HG02885 (cell line): ENCODE measurements around the gene SLC9A6.
A peak's percentile ranks its signal among the peaks of the same experiment; 100 is the strongest.
"Not testable (repeated sequence)": the region's sequence is repeated elsewhere in the genome, so short reads cannot be mapped to it uniquely, and the experiment has no call there.

Experiments
- ATAC-seq: cut with Tn5 transposase; IDR thresholded peaks from one replicate; pipeline ENCODE4 v1.9.1; 2021; ENCODE audit warnings: mild to moderate bottlenecking; ENCODE audit not compliant: unreplicated experiment, poor library complexity

Gene SLC9A6

GRCh38 chrX:136028383-136028984 lies 43.2 kb downstream of the SLC9A6 start:
- ATAC-seq: peak; percentile 76

GRCh38 chrX:136029766-136030165 lies 44.5 kb downstream of the SLC9A6 start:
- ATAC-seq: no peak

- ATAC-seq: no peak
Observed at GRCh38 chrX:136030303-136031191, 45.3 kb downstream of the SLC9A6 start.

- no peak for ATAC-seq
Observed at GRCh38 chrX:136031626-136032025, 46.4 kb downstream of the SLC9A6 start.

- ATAC-seq: no peak
Observed at GRCh38 chrX:136032370-136032769, 47.1 kb downstream of the SLC9A6 start.

- ATAC-seq: no peak
Observed at GRCh38 chrX:136034668-136035067, 49.4 kb downstream of the SLC9A6 start.

- ATAC-seq: no peak
Observed at GRCh38 chrX:136035663-136036062, 50.4 kb downstream of the SLC9A6 start.

GRCh38 chrX:136039485-136039884 lies 54.2 kb downstream of the SLC9A6 start:
- no peak for ATAC-seq

- no peak for ATAC-seq
Observed at GRCh38 chrX:136039968-136040367, 54.7 kb downstream of the SLC9A6 start.

- no peak for ATAC-seq
Observed at GRCh38 chrX:136041254-136041812, 56.1 kb downstream of the SLC9A6 start.

- ATAC-seq: no peak
Observed at GRCh38 chrX:136045008-136045407, 59.8 kb downstream of the SLC9A6 start.

GRCh38 chrX:136046295-136047015 lies 61.2 kb downstream of the SLC9A6 start:
- ATAC-seq: no peak

- ATAC-seq: no peak
Observed at GRCh38 chrX:136047016-136047642, 61.9 kb downstream of the SLC9A6 start.

GRCh38 chrX:136047969-136048368 lies 62.7 kb downstream of the SLC9A6 start:
- no peak for ATAC-seq

GRCh38 chrX:136048446-136048845 lies 63.2 kb downstream of the SLC9A6 start:
- no peak for ATAC-seq

- ATAC-seq: no peak
Observed at GRCh38 chrX:136049608-136050007, 64.4 kb downstream of the SLC9A6 start.

GRCh38 chrX:136050875-136051274 lies 65.6 kb downstream of the SLC9A6 start:
- ATAC-seq: not testable (repeated sequence)

GRCh38 chrX:136051611-136052010 lies 66.4 kb downstream of the SLC9A6 start:
- no peak for ATAC-seq

- no peak for ATAC-seq
Observed at GRCh38 chrX:136055651-136056221, 70.5 kb downstream of the SLC9A6 start.

GRCh38 chrX:136057567-136057966 lies 72.3 kb downstream of the SLC9A6 start:
- ATAC-seq: no peak
